GM12878 (cell line): ENCODE results near the gene POU2AF1. TPM values are rescaled to one million over a fixed set of nuclear protein-coding genes. Genes with fewer than 3 reads are reported as not detected.

ENCODE experiments used
- ATAC-seq: fragments of 200-7000 bp; cut with Tn5 transposase; 3 replicates; pipeline ENCODE4 v1.9.1; 2020; ENCODE audit warnings: mild to moderate bottlenecking, moderate library complexity
- BruUV-seq: library from RNA; stranded (reverse); fragments of 400-500 nt; replicated peaks from 2 replicates; lab custom pipeline; 2021; lab: Mats Ljungman, UMichigan
- CTCF ChIA-PET: fragments of 300-600 bp; sonication (Branson Sonifier 250); formaldehyde crosslinking; extraction: SDS; loops from one replicate; lab custom pipeline; 2021; ENCODE audit warnings: inconsistent platforms; lab: Yijun Ruan, JAX
- POLR2A ChIA-PET: fragments of 350-600 bp; formaldehyde crosslinking; extraction: SDS; loops from one replicate; lab custom pipeline; 2021; ENCODE audit warnings: inconsistent platforms; lab: Charles Lee
- RAD21 ChIA-PET: fragments of 300-600 bp; sonication (Branson Sonifier 250); formaldehyde crosslinking; loops from one replicate; lab custom pipeline; 2023; ENCODE audit warnings: antibody characterized with exemption; ENCODE audit not compliant: unreplicated experiment; lab: Charles Lee
- SMC1A ChIA-PET: fragments of 300-600 bp; sonication (Branson Sonifier 250); formaldehyde crosslinking; loops from one replicate; lab custom pipeline; 2023; ENCODE audit not compliant: unreplicated experiment, uncharacterized antibody; lab: Charles Lee
- DNase-seq: peaks from one replicate; pipeline ENCODE4 v3.0.0-alpha.2; 2011; ENCODE audit warnings: low read depth, low spot score
- FAIRE-seq: peaks from 3 replicates; lab custom pipeline; 2011; peaks lifted over from hg19 to GRCh38; lab: Jason Lieb, UNC
- H2AFZ ChIP-seq: 2 replicates; pipeline ENCODE4 v1.6.0; 2011; ENCODE audit warnings: low read depth, low read length, control low read depth; ENCODE audit not compliant: control insufficient read depth
- H3K27ac ChIP-seq: 2 replicates; pipeline ENCODE4 v1.5.1; 2011; ENCODE audit warnings: control low read depth; ENCODE audit not compliant: control insufficient read depth, insufficient read depth
- H3K27me3 ChIP-seq, 2 experiments: replicated peaks in 1 of 2; 2 replicates each; pipeline versions ENCODE4 v1.6.0 to v1.6.1; 2011; ENCODE audit warnings: low read length in 1 of 2; ENCODE audit not compliant: control insufficient read depth in 2 of 2, insufficient read depth in 2 of 2
- H3K36me3 ChIP-seq, 2 experiments: 2 replicates each; pipeline ENCODE4 v1.5.1; 2011; ENCODE audit warnings: low read length in 1 of 2; ENCODE audit not compliant: control insufficient read depth in 2 of 2, insufficient read depth in 2 of 2
- H3K4me1 ChIP-seq: 2 replicates; pipeline ENCODE4 v1.6.1; 2011; ENCODE audit warnings: mild to moderate bottlenecking, low read length, moderate library complexity, mixed read lengths; ENCODE audit not compliant: control insufficient read depth, insufficient read depth
- H3K4me2 ChIP-seq: 2 replicates; pipeline ENCODE4 v1.6.0; 2011; ENCODE audit warnings: control low read depth; ENCODE audit not compliant: control insufficient read depth, insufficient read depth
- H3K4me3 ChIP-seq: fragments of 200-600 bp; sonication (generic); 2 replicates; pipeline ENCODE4 v1.5.1; 2016
- H3K79me2 ChIP-seq: 2 replicates; pipeline ENCODE4 v1.6.0; 2011; ENCODE audit warnings: low read length; ENCODE audit not compliant: control insufficient read depth, insufficient read depth
- H3K9ac ChIP-seq: 2 replicates; pipeline ENCODE4 v1.8.0; 2011; ENCODE audit warnings: low read length, control low read depth, mixed read lengths; ENCODE audit not compliant: control insufficient read depth, insufficient read depth
- H3K9me3 ChIP-seq: replicated peaks from 3 replicates; pipeline ENCODE4 v1.5.1; 2011; ENCODE audit warnings: mild to moderate bottlenecking, low read length; ENCODE audit not compliant: control insufficient read depth, insufficient read depth
- H4K20me1 ChIP-seq: 2 replicates; pipeline ENCODE4 v1.6.0; 2011; ENCODE audit not compliant: control insufficient read depth, insufficient read depth
- CBFB ChIP-seq: IDR thresholded peaks from 2 replicates; pipeline ENCODE4 v1.6.1; 2016; ENCODE audit warnings: antibody characterized with exemption, low read depth
- CBX3 ChIP-seq: fragments of 200-600 bp; sonication (generic); IDR thresholded peaks from 2 replicates; pipeline ENCODE4 v1.6.1; 2016; ENCODE audit warnings: low read depth, borderline replicate concordance
- CHD4 ChIP-seq: fragments of 200-600 bp; sonication (generic); IDR thresholded peaks from 2 replicates; pipeline ENCODE4 v1.6.1; 2016; ENCODE audit warnings: mild to moderate bottlenecking
- CREM ChIP-seq: IDR thresholded peaks from 2 replicates; pipeline ENCODE4 v1.6.1; 2014; ENCODE audit warnings: antibody characterized with exemption, low read depth
- EP300 ChIP-seq, 2 experiments: fragments of 150-350 bp in 1 of 2; IDR thresholded peaks; 2 replicates each; pipeline ENCODE4 v1.6.1; 2011 to 2012; ENCODE audit warnings: low read depth in 2 of 2, low read length in 2 of 2, borderline replicate concordance in 1 of 2, improper control_type of control experiment in 1 of 2, inconsistent platforms in 1 of 2; ENCODE audit not compliant: control insufficient read depth in 1 of 2
- FOXK2 ChIP-seq: fragments of 450-650 bp; IDR thresholded peaks from 2 replicates; pipeline ENCODE4 v1.6.1; 2017; ENCODE audit warnings: mild to moderate bottlenecking, moderate library complexity
- GATAD2B ChIP-seq: fragments of 450-650 bp; conservative IDR thresholded peaks from 2 replicates; pipeline ENCODE4 v1.6.1; 2017; ENCODE audit warnings: low read depth, mild to moderate bottlenecking, moderate library complexity
- JUNB ChIP-seq: IDR thresholded peaks from 2 replicates; pipeline ENCODE4 v1.6.1; 2016; ENCODE audit warnings: antibody characterized with exemption, mild to moderate bottlenecking
- NBN ChIP-seq: fragments of 450-650 bp; IDR thresholded peaks from 2 replicates; pipeline ENCODE4 v1.6.1; 2016
- PML ChIP-seq: IDR thresholded peaks from 2 replicates; pipeline ENCODE4 v1.6.1; 2012; ENCODE audit warnings: low read length, inconsistent platforms
- POLR2AphosphoS5 ChIP-seq: IDR thresholded peaks from 2 replicates; pipeline ENCODE4 v1.6.1; 2011; ENCODE audit warnings: mild to moderate bottlenecking, low read length, inconsistent platforms
- PRDM15 ChIP-seq: fragments of 450-650 bp; formaldehyde crosslinking; IDR thresholded peaks from 2 replicates; pipeline ENCODE4 v1.4.0; 2020; ENCODE audit warnings: mild to moderate bottlenecking, moderate library complexity
- SKIL ChIP-seq: fragments of 450-650 bp; IDR thresholded peaks from 2 replicates; pipeline ENCODE4 v1.6.1; 2017; ENCODE audit warnings: mild to moderate bottlenecking, low read depth, inconsistent platforms; ENCODE audit not compliant: poor library complexity, severe bottlenecking
- TAF1 ChIP-seq: IDR thresholded peaks from 2 replicates; pipeline ENCODE4 v1.6.1; 2011; ENCODE audit warnings: mild to moderate bottlenecking, low read depth, low read length, borderline replicate concordance
- TARDBP ChIP-seq: IDR thresholded peaks from 2 replicates; pipeline ENCODE4 v1.6.1; 2016; ENCODE audit warnings: borderline replicate concordance
- TCF3 ChIP-seq: IDR thresholded peaks from 2 replicates; pipeline ENCODE4 v1.6.1; 2012; ENCODE audit warnings: low read depth, mild to moderate bottlenecking, low read length, borderline replicate concordance; ENCODE audit not compliant: insufficient read depth
- YBX1 ChIP-seq: fragments of 450-650 bp; IDR thresholded peaks from 2 replicates; pipeline ENCODE4 v1.6.1; 2016; ENCODE audit warnings: antibody characterized with exemption
- ZZZ3 ChIP-seq: IDR thresholded peaks from 2 replicates; pipeline ENCODE4 v1.6.1; 2011; ENCODE audit warnings: low read depth; ENCODE audit not compliant: control insufficient read depth, insufficient read length
- WGBS: methylation state at CpG from one replicate; pipeline ENCODE4 v1.1.6; 2016; ENCODE audit warnings: low lambda C conversion rate; ENCODE audit not compliant: insufficient replicate concordance, insufficient coverage; ENCODE audit errors: missing lambda C conversion rate; 5-methylcytosine and 5-hydroxymethylcytosine counted together
- in situ Hi-C: fragments of 300-500 bp; cut with MboI; formaldehyde crosslinking; loops from 9 replicates; pipeline ENCODE4 v1.14.3; 2018; ENCODE audit warnings: mixed read lengths
- intact Hi-C: fragments of 100-400 bp; cut with micrococcal nuclease; formaldehyde crosslinking; loops from one replicate; pipeline ENCODE4 v1.14.2; 2022; ENCODE audit not compliant: unreplicated experiment
- polyA plus RNA-seq, 11 experiments: library from polyadenylated mRNA; depleted of rRNA in 4 of 11; unstranded in 6 of 11; stranded (reverse) in 5 of 11; fragments of >200 nt; fragmentation: Nextera tagmentation in 4 of 11; fragmentation: Illumina TruSeq in 1 of 11; extraction: Ambion mirVana in 4 of 11; extraction: Trizol in 1 of 11; gene quantifications; 1 replicate in 1 of 11; 2 replicates in 10 of 11; pipeline versions ENCODE4 v1.2.1 to v1.2.3, GENCODE V29; 2011 to 2016; ENCODE audit warnings: inconsistent platforms in 2 of 11, missing spikeins in 2 of 11, low read depth in 1 of 11
- total RNA-seq, 4 experiments: library from RNA; depleted of rRNA in 3 of 4; stranded (reverse); fragments of >200 nt in 3 of 4; fragmentation: Illumina TruSeq in 1 of 4; extraction: Trizol in 1 of 4; gene quantifications; 2 replicates each; pipeline versions ENCODE4 v1.2.1 to v1.2.3, GENCODE V29; 2013 to 2021

The POU2AF1 gene
- total and polyA plus RNA-seq, 10 of the 15 experiments (the other 5 are each of a cell fraction or from before 2014, with no cell fraction given), result 13.1 to 169 (median 75.5) TPM

- no peak overlapping the region for H3K4me2 ChIP-seq
These were observed 43.0 kb downstream of the POU2AF1 start for GRCh38 chr11:111336062-111336461.

More at GRCh38 chr11:111336062-111336461, 43.0 kb downstream of the POU2AF1 start:
- Histone ChIP-seq H3K4me1 (peaks cover 3% of the 10 kb centered on the region; the same call in 1 of the 2 replicates), H4K20me1 (no peaks in the 10 kb centered on the region), H3K9ac (no peak overlapping the region), H2AFZ (no peak overlapping the region), H3K36me3 (no peaks in the 10 kb centered on the region), H3K9me3 (peaks cover 2% of the 10 kb centered on the region; the same call in 1 of the 3 replicates), H3K27me3 (no peaks in the 10 kb centered on the region), H3K4me3 (no peak overlapping the region), H3K27ac (no peak overlapping the region), H3K79me2 (no peaks in the 10 kb centered on the region)
- DNase-seq (no peak), FAIRE-seq (no peak), ATAC-seq (no peak)
- WGBS, result 83% methylated on average over 4 of the region's 4 CpGs
- in situ Hi-C loops (no loop called here), intact Hi-C loops (no loop called here)
- SMC1A ChIA-PET, result no interaction called here
- RAD21 ChIA-PET, result no interaction called here
- TF ChIP-seq SKIL, result no peak
- no peak for TF ChIP-seq CBX3
- TF ChIP-seq GATAD2B, result no peak
- no peak for TF ChIP-seq JUNB
- TF ChIP-seq POLR2AphosphoS5, result no peak
- no peak for TF ChIP-seq CREM
- no peak for TF ChIP-seq TARDBP
- TF ChIP-seq NBN, result no peak
- no peak for TF ChIP-seq TCF3
- no peak for TF ChIP-seq YBX1
- no peak for TF ChIP-seq ZZZ3
- no peak for TF ChIP-seq EP300 (IDR thresholded peaks at IDR 0.05; ENCODE audit: borderline replicate concordance in 1 of 2, control insufficient read depth in 1 of 2, low read depth in 2 of 2, low read length in 2 of 2)
- no peak for TF ChIP-seq TAF1
- TF ChIP-seq PRDM15 (CRISPR knock-in tag), result no peak
- TF ChIP-seq FOXK2, result no peak
- no peak for TF ChIP-seq CHD4
- no peak for TF ChIP-seq PML
- no peak for TF ChIP-seq CBFB
- POLR2A ChIA-PET, result interaction anchor here (0.6 kb wide), 1 partner anchor 15 kb away, joined by 3 read pairs; no protein-coding TSS in a partner anchor
- CTCF ChIA-PET, result interaction anchor here (0.6 kb wide), 1 partner anchor 860 kb away, joined by 3 read pairs; no protein-coding TSS in a partner anchor
- BruUV-seq, result no TSS peak
